K562 (cell line): Measurements from ENCODE around the gene OTULIN. TPM values are rescaled to one million over a fixed set of nuclear protein-coding genes. Genes with fewer than 3 reads are reported as not detected.

Source experiments
- ATAC-seq: fragments of 200-7000 bp; cut with Tn5 transposase; 3 replicates; pipeline ENCODE4 v1.9.1; 2020; ENCODE audit warnings: moderate library complexity
- BruUV-seq: library from RNA; stranded (reverse); fragments of 400-500 nt; replicated peaks from 2 replicates; lab custom pipeline; 2021; lab: Mats Ljungman, UMichigan
- CTCF ChIA-PET: fragments of 300-600 bp; formaldehyde crosslinking; extraction: SDS; loops from one replicate; lab custom pipeline; 2021; ENCODE audit warnings: low intra/inter-chr PET ratio; lab: Yijun Ruan, JAX
- POLR2A ChIA-PET: fragments of 300-600, 350-650 bp; sonication (Branson Sonifier 250); formaldehyde crosslinking; extraction: SDS; loops from one replicate; lab custom pipeline; 2021; ENCODE audit warnings: antibody characterized with exemption, inconsistent platforms; lab: Yijun Ruan, JAX
- DNase-seq, 4 experiments: peaks; one replicate each; pipeline versions ENCODE4 v3.0.0 to v3.0.0-alpha.2; 2011 to 2018; ENCODE audit warnings: low spot score in 3 of 4, mixed read lengths in 3 of 4; ENCODE audit errors: extremely low read depth in 1 of 4
- FAIRE-seq: peaks from 2 replicates; lab custom pipeline; 2011; peaks lifted over from hg19 to GRCh38; lab: Jason Lieb, UNC
- H2AFZ ChIP-seq: 2 replicates; pipeline ENCODE4 v1.6.0; 2011; ENCODE audit warnings: low read depth, low read length, control low read depth, inconsistent platforms
- H3K27ac ChIP-seq: fragments of 200-600 bp; 3 replicates; pipeline ENCODE4 v1.8.0; 2011; ENCODE audit warnings: low read depth, mild to moderate bottlenecking, control low read depth, inconsistent platforms, low read length, moderate library complexity, mixed read lengths; ENCODE audit errors: extremely low read depth
- H3K27me3 ChIP-seq, 2 experiments: fragments of 300-600 bp in 1 of 2; 2 replicates in 1 of 2; 3 replicates in 1 of 2; pipeline versions ENCODE4 v1.6.0 to v1.8.0; 2011; ENCODE audit warnings: inconsistent platforms in 2 of 2, low read length in 2 of 2, mild to moderate bottlenecking in 1 of 2, mixed read lengths in 1 of 2, moderate library complexity in 1 of 2; ENCODE audit not compliant: control insufficient read depth in 2 of 2, insufficient read depth in 2 of 2
- H3K36me3 ChIP-seq: fragments of 300-600 bp; 3 replicates; pipeline ENCODE4 v1.8.0; 2011; ENCODE audit warnings: mild to moderate bottlenecking, low read length, inconsistent platforms; ENCODE audit not compliant: control insufficient read depth, insufficient read depth
- H3K4me1 ChIP-seq, 2 experiments: fragments of 200-600 bp in 1 of 2; replicated peaks in 1 of 2; 2 replicates in 1 of 2; 3 replicates in 1 of 2; pipeline versions ENCODE4 v1.5.1 to v1.8.0; 2011; ENCODE audit warnings: inconsistent platforms in 2 of 2, low read length in 2 of 2, mild to moderate bottlenecking in 1 of 2, mixed read lengths in 1 of 2, moderate library complexity in 1 of 2; ENCODE audit not compliant: control insufficient read depth in 2 of 2, insufficient read depth in 2 of 2
- H3K4me2 ChIP-seq: 2 replicates; pipeline ENCODE4 v1.6.1; 2011; ENCODE audit warnings: low read length, control low read depth, inconsistent platforms, mixed read lengths; ENCODE audit not compliant: insufficient read depth
- H3K4me3 ChIP-seq: fragments of 200-600 bp; sonication (generic), shearing (Covaris generic); 2 replicates; pipeline ENCODE4 v1.5.1; 2016; ENCODE audit warnings: control low read depth, inconsistent platforms
- H3K79me2 ChIP-seq: fragments of 200-600 bp; 3 replicates; pipeline ENCODE4 v1.8.0; 2011; ENCODE audit warnings: low read length, inconsistent platforms; ENCODE audit not compliant: control insufficient read depth, insufficient read depth
- H3K9ac ChIP-seq, 2 experiments: 2 replicates each; pipeline versions ENCODE4 v1.6.0 to v1.6.1; 2011; ENCODE audit warnings: low read depth in 2 of 2, low read length in 2 of 2, control low read depth in 1 of 2, inconsistent platforms in 1 of 2, mild to moderate bottlenecking in 1 of 2, mixed read lengths in 1 of 2; ENCODE audit not compliant: insufficient read depth in 1 of 2
- H3K9me1 ChIP-seq: one replicate; pipeline ENCODE4 v1.6.0; 2011; ENCODE audit warnings: inconsistent platforms, mild to moderate bottlenecking, low read length, moderate library complexity; ENCODE audit not compliant: control insufficient read depth, insufficient read depth
- H3K9me3 ChIP-seq: replicated peaks from 2 replicates; pipeline ENCODE4 v1.5.1; 2011; ENCODE audit warnings: low read depth, low read length, inconsistent platforms; ENCODE audit not compliant: control insufficient read depth, insufficient read depth
- H4K20me1 ChIP-seq: replicated peaks from 2 replicates; pipeline ENCODE4 v1.6.1; 2011; ENCODE audit warnings: low read length, inconsistent platforms, mixed read lengths; ENCODE audit not compliant: control insufficient read depth, insufficient read depth
- ZNF184 ChIP-seq: sonication (generic); formaldehyde crosslinking; IDR thresholded peaks from 2 replicates; pipeline ENCODE4 v1.5.0; 2020; ENCODE audit warnings: missing genetic modification reagents
- ZNF766 ChIP-seq: fragments of 200-800 bp; sonication (Bioruptor generic); conservative IDR thresholded peaks from 2 replicates; pipeline ENCODE4 v1.6.1; 2016; ENCODE audit warnings: missing genetic modification characterization, missing compliant biosample characterization
- WGBS: fragments of 100-300 bp; shearing (Covaris generic); methylation state at CpG from one replicate; pipeline ENCODE4 v1.1.6; 2016; ENCODE audit warnings: low coverage, mixed read lengths; ENCODE audit not compliant: insufficient coverage; ENCODE audit errors: missing lambda C conversion rate; 5-methylcytosine and 5-hydroxymethylcytosine counted together
- in situ Hi-C: fragments of 300-500 bp; cut with MboI; formaldehyde crosslinking; loops from 4 replicates; pipeline ENCODE4 v1.15.0; 2018; ENCODE audit warnings: inconsistent platforms, mixed read lengths
- intact Hi-C: fragments of 100-400 bp; cut with micrococcal nuclease; formaldehyde crosslinking; loops from 2 replicates; pipeline ENCODE4 v1.14.2; 2022
- polyA plus RNA-seq, 8 experiments: library from polyadenylated mRNA; depleted of rRNA in 4 of 8; stranded (reverse) in 5 of 8; unstranded in 3 of 8; fragments of >200 nt; fragmentation: Nextera tagmentation in 2 of 8; fragmentation: Illumina TruSeq in 1 of 8; extraction: Ambion mirVana in 2 of 8; extraction: Trizol in 1 of 8; gene quantifications; 2 replicates each; pipeline versions ENCODE4 v1.2.1 to v1.2.3, GENCODE V29; 2011 to 2014; ENCODE audit warnings: inconsistent platforms in 1 of 8, missing spikeins in 1 of 8
- total RNA-seq, 7 experiments: library from RNA; depleted of rRNA in 6 of 7; stranded (reverse); fragments of >200 nt in 6 of 7; fragmentation: Illumina TruSeq in 2 of 7; extraction: Trizol in 2 of 7; gene quantifications; 2 replicates each; pipeline versions ENCODE4 v1.2.1 to v1.2.3, GENCODE V29; 2011 to 2021; ENCODE audit warnings: low replicate concordance in 1 of 7
- TF ChIP-seq, protein P1 (sequence below): fragments of 450-650 bp; IDR thresholded peaks from 2 replicates; pipeline ENCODE4 v1.6.1; 2018; ENCODE audit not compliant: partially characterized antibody

The OTULIN gene
- total and polyA plus RNA-seq, 9 of the 15 experiments (the other 6 are each of a cell fraction or from before 2014, with no cell fraction given), result 3.3 to 33.6 (median 20.1) TPM

DNA sequence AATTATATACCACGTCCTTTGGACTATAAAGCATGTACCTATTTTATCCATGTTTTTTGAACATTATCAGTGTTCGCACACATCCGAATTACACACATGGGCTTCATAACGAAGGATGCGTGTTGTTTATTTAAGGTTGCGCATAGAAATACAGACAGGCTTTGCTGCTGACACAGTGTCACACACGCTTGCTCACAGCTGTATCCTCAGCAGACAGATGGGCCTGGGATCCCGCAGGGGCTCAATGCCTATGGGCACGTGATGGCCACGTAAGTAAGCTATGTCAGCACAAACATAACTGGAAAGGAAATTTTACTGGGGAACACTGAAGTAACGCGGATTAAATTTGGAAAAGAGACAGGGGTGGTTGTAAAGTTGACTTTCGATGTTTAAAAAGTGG, 76.6 kb downstream of the OTULIN start (continued):
- TF ChIP-seq, protein P1, sequence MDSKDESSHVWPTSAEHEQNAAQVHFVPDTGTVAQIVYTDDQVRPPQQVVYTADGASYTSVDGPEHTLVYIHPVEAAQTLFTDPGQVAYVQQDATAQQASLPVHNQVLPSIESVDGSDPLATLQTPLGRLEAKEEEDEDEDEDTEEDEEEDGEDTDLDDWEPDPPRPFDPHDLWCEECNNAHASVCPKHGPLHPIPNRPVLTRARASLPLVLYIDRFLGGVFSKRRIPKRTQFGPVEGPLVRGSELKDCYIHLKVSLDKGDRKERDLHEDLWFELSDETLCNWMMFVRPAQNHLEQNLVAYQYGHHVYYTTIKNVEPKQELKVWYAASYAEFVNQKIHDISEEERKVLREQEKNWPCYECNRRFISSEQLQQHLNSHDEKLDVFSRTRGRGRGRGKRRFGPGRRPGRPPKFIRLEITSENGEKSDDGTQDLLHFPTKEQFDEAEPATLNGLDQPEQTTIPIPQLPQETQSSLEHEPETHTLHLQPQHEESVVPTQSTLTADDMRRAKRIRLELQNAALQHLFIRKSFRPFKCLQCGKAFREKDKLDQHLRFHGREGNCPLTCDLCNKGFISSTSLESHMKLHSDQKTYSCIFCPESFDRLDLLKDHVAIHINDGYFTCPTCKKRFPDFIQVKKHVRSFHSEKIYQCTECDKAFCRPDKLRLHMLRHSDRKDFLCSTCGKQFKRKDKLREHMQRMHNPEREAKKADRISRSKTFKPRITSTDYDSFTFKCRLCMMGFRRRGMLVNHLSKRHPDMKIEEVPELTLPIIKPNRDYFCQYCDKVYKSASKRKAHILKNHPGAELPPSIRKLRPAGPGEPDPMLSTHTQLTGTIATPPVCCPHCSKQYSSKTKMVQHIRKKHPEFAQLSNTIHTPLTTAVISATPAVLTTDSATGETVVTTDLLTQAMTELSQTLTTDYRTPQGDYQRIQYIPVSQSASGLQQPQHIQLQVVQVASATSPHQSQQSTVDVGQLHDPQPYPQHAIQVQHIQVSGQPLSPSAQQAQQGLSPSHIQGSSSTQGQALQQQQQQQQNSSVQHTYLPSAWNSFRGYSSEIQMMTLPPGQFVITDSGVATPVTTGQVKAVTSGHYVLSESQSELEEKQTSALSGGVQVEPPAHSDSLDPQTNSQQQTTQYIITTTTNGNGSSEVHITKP, result no peak

DNA sequence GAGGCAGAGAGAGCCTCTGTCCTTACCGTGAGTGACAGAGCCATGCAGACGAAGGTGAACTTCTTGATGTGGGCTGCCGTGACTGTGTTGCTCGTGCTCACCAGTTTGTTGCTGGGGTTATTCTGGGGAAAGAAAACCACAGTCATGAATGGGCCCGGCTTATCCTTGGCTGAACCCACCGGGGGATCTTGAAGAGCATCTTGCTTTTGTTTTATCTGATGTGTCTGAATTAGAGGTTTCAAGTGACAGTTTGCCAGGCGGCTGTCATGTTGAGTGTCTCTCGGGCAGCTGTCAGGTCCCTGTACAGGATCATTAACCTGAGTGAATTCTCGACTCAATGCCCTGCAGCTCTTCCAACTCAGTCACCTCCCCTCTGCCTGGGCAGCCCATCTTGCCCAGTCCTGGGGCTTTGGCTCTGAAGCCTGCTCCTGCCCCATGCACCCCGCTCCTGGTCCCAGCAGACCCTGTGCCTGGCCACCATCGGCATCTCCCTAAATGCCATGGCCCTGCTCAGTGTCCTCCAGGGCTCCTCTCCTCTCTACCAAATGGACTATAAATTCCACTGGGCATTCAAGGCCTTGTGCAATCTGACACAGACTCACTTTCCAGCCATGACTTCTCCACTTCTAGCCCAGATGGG, 77.4 kb downstream of the OTULIN start:
- no peak overlapping the region for H3K9ac ChIP-seq
- ChIA-PET POLR2A (interaction anchor here (1.9 kb wide), 1 partner anchor 22 kb away, joined by 4 read pairs; no protein-coding TSS in a partner anchor), CTCF (no interaction called here)
- H3K79me2 ChIP-seq, result no peaks in the 10 kb centered on the region
- no peaks in the 10 kb centered on the region for H3K9me3 ChIP-seq
- no peak for TF ChIP-seq ZNF184
- TF ChIP-seq ZNF766 (CRISPR knock-in tag), result peak; percentile 33; the same call in 1 of the 2 replicates
- no peaks in the 10 kb centered on the region for H4K20me1 ChIP-seq
- H3K27me3 ChIP-seq, result peaks cover 14 to 39% of the 10 kb centered on the region in 2 experiments
- H3K36me3 ChIP-seq, result no peaks in the 10 kb centered on the region
- no peak overlapping the region for H3K4me2 ChIP-seq
- DNase-seq, result no peak
- no peak overlapping the region for H3K4me3 ChIP-seq
- H3K9me1 ChIP-seq, result no peaks in the 10 kb centered on the region
- WGBS, result 10% methylated on average over 11 of the region's 11 CpGs
- H3K4me1 ChIP-seq, result no peaks in the 10 kb centered on the region
- in situ Hi-C loops, result no loop called here
- H3K27ac ChIP-seq, result no peak overlapping the region
- no peak overlapping the region for H2AFZ ChIP-seq
- BruUV-seq, result no TSS peak
- intact Hi-C loops, result no loop called here
- FAIRE-seq, result no peak
- no peak for ATAC-seq
